Ovary (tissue), 3 donors: Measurements from ENCODE around the gene KCNK2.

Experiments used
- EP300 ChIP-seq: sonication (generic); formaldehyde crosslinking; IDR thresholded peaks from one replicate; pipeline ENCODE4 v1.6.1; 2017; ENCODE audit warnings: antibody characterized with exemption
- POLR2A ChIP-seq: fragments of 450-650 bp; IDR thresholded peaks from one replicate; pipeline ENCODE4 v1.6.1; 2017; ENCODE audit warnings: antibody characterized with exemption, mild to moderate bottlenecking, moderate library complexity
- TF ChIP-seq, protein P1 (sequence below), 3 donors: fragments of 450-650 bp in 2 of 3; fragments of 200-600 bp in 1 of 3; IDR thresholded peaks; one replicate each; pipeline versions ENCODE4 v1.5.1 to v1.8.0; 2016 to 2022; ENCODE audit warnings: antibody characterized with exemption in 3 of 3, mild to moderate bottlenecking in 1 of 3
- donor health status: DM: no; HTN: no; CAD: no.

DNA sequence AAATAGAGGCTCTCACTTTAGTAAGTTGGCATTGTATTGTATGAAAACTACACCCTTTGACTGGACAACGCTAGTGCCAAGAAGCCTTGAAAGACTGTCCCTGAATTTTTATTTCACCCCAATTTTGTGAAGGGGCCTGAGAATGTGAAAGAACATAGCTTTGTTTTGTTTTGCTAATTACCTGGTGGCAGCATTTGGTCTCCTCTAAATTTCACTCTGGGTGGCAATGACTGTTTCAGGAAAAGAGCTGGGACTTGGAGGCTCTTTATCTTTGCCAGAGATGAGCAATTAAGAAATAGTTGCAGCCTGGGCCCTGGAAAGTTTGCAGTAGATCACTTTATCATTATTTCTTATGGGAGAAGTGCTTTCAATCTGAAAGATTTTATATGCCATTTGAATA lies 117.6 kb downstream of the KCNK2 start:
- TF ChIP-seq, protein P1, sequence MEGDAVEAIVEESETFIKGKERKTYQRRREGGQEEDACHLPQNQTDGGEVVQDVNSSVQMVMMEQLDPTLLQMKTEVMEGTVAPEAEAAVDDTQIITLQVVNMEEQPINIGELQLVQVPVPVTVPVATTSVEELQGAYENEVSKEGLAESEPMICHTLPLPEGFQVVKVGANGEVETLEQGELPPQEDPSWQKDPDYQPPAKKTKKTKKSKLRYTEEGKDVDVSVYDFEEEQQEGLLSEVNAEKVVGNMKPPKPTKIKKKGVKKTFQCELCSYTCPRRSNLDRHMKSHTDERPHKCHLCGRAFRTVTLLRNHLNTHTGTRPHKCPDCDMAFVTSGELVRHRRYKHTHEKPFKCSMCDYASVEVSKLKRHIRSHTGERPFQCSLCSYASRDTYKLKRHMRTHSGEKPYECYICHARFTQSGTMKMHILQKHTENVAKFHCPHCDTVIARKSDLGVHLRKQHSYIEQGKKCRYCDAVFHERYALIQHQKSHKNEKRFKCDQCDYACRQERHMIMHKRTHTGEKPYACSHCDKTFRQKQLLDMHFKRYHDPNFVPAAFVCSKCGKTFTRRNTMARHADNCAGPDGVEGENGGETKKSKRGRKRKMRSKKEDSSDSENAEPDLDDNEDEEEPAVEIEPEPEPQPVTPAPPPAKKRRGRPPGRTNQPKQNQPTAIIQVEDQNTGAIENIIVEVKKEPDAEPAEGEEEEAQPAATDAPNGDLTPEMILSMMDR (IDR thresholded peaks at IDR 0.05) = no peak
- no peak for TF ChIP-seq POLR2A
- no peak for TF ChIP-seq EP300
